Lung (tissue), 12 donors: ENCODE measurements around the gene ZNF516. TPM values are rescaled to one million over a fixed set of nuclear protein-coding genes. Genes with fewer than 3 reads are reported as not detected.

Experiments
- ATAC-seq: fragments of 200-7000 bp; cut with Tn5 transposase; one replicate; pipeline ENCODE4 v1.9.1; 2020; ENCODE audit warnings: moderate number of reproducible peaks; ENCODE audit not compliant: insufficient read depth, low FRiP score
- DNase-seq, 3 donors: peaks; one replicate each; pipeline ENCODE4 v3.0.0-alpha.2; 2013 to 2017
- H3K27ac ChIP-seq, 2 donors: one replicate each; pipeline ENCODE4 v1.5.1; 2013; ENCODE audit warnings: mild to moderate bottlenecking in 2 of 2, moderate library complexity in 2 of 2, control low read depth in 1 of 2, inconsistent platforms in 1 of 2, low read depth in 1 of 2, low read length in 1 of 2
- H3K27me3 ChIP-seq, 3 donors: one replicate each; pipeline ENCODE4 v1.5.1; 2013; ENCODE audit warnings: low read length in 2 of 3; ENCODE audit not compliant: control insufficient read depth in 3 of 3, insufficient read depth in 3 of 3
- H3K36me3 ChIP-seq, 4 donors: one replicate each; pipeline ENCODE4 v1.5.1; 2013; ENCODE audit warnings: low read length in 4 of 4, mild to moderate bottlenecking in 1 of 4, moderate library complexity in 1 of 4; ENCODE audit not compliant: control insufficient read depth in 4 of 4, insufficient read depth in 4 of 4
- H3K4me1 ChIP-seq, 5 donors: one replicate each; pipeline ENCODE4 v1.5.1; 2013; ENCODE audit warnings: low read length in 5 of 5, mild to moderate bottlenecking in 2 of 5, moderate library complexity in 1 of 5; ENCODE audit not compliant: control insufficient read depth in 5 of 5, insufficient read depth in 5 of 5
- H3K4me3 ChIP-seq: one replicate; pipeline ENCODE4 v1.5.1; 2013; ENCODE audit warnings: mild to moderate bottlenecking, control low read depth, moderate library complexity
- H3K9ac ChIP-seq, 2 donors: one replicate each; pipeline ENCODE4 v1.5.1; 2013; ENCODE audit warnings: low read length in 2 of 2, control low read depth in 1 of 2; ENCODE audit not compliant: insufficient read depth in 1 of 2
- H3K9me3 ChIP-seq, 4 donors: one replicate each; pipeline ENCODE4 v1.5.1; 2013; ENCODE audit warnings: low read length in 3 of 4, mild to moderate bottlenecking in 1 of 4, moderate library complexity in 1 of 4; ENCODE audit not compliant: control insufficient read depth in 4 of 4, insufficient read depth in 3 of 4
- CTCF ChIP-seq: IDR thresholded peaks from 2 replicates; pipeline ENCODE4 v1.5.1; 2012; ENCODE audit warnings: mild to moderate bottlenecking; ENCODE audit errors: control extremely low read depth, extremely low read depth
- WGBS, 2 donors: extraction: QIAGEN DNeasy Blood & Tissue Kit; methylation state at CpG; one replicate each; pipeline ENCODE4 v1.1.7; 2013; 5-methylcytosine and 5-hydroxymethylcytosine counted together
- polyA plus RNA-seq, 2 donors: library from polyadenylated mRNA; stranded (reverse); fragments of 200-250 nt; gene quantifications; one replicate each; pipeline ENCODE4 v1.2.1, GENCODE V29; 2013
- total RNA-seq, 2 donors: library from RNA; depleted of rRNA in 1 of 2; stranded (reverse); fragments of >200 nt in 1 of 2; gene quantifications; one replicate each; pipeline ENCODE4 v1.2.1, GENCODE V29; 2014 to 2021
- donor health status: control.
- donor health status: control.
- donor health status: Bipolar disorder and iron deficiency.
- donor health status: healthy.
- donor health status: DM: yes; HTN: yes; CAD: no.

Gene ZNF516
- total and polyA plus RNA-seq, 4 donors = 7.7 to 45.4 (median 26.4) TPM

GRCh38 chr18:76436342-76436741 is 58.7 kb downstream of the ZNF516 start:
- WGBS, 2 donors = 90% methylated on average over 16 of the region's 16 CpGs
- H3K9me3 ChIP-seq = no peaks in the 10 kb centered on the region
- H3K9ac ChIP-seq = no peak overlapping the region
- H3K27me3 ChIP-seq = no peaks in the 10 kb centered on the region
- TF ChIP-seq CTCF = no peak
- no peak overlapping the region for H3K27ac ChIP-seq
- H3K36me3 ChIP-seq = peaks cover 8 to 57% (median 22%) of the 10 kb centered on the region in 4 donors
- no peak for ATAC-seq
- no peak for DNase-seq
- peaks cover 0 to 8% (median 0%) of the 10 kb centered on the region in 5 donors for H3K4me1 ChIP-seq
- no peak overlapping the region for H3K4me3 ChIP-seq

GRCh38 chr18:76435316-76435989 is 59.6 kb downstream of the ZNF516 start:
- Histone ChIP-seq H3K36me3 (peaks cover 5 to 52% (median 14%) of the 10 kb centered on the region in 4 donors), H3K9me3 (no peaks in the 10 kb centered on the region), H3K27me3 (no peaks in the 10 kb centered on the region), H3K27ac (no peak overlapping the region), H3K9ac (no peak overlapping the region), H3K4me3 (no peak overlapping the region), H3K4me1 (peaks cover 0 to 4% (median 3%) of the 10 kb centered on the region in 5 donors)
- DNase-seq = no peak
- no peak for TF ChIP-seq CTCF
- ATAC-seq = no peak
- 86 to 87% methylated on average over 17 of the region's 17 CpGs for WGBS, 2 donors

GRCh38 chr18:76434452-76434851 is 60.6 kb downstream of the ZNF516 start:
- TF ChIP-seq CTCF = no peak
- H3K9me3 ChIP-seq = no peaks in the 10 kb centered on the region
- ATAC-seq = no peak
- H3K27ac ChIP-seq = no peak overlapping the region
- H3K9ac ChIP-seq = no peak overlapping the region
- no peak for DNase-seq
- 72 to 75% methylated on average over 14 of the region's 14 CpGs for WGBS, 2 donors
- H3K27me3 ChIP-seq = no peaks in the 10 kb centered on the region
- peaks cover 0 to 49% (median 13%) of the 10 kb centered on the region in 4 donors for H3K36me3 ChIP-seq
- peaks cover 0 to 4% (median 4%) of the 10 kb centered on the region in 5 donors for H3K4me1 ChIP-seq
- H3K4me3 ChIP-seq = no peak overlapping the region
